Measurements from ENCODE around the gene TSPEAR.

TSPEAR gene

GRCh38 chr21:44523567-44524413, 187.6 kb downstream of the TSPEAR start:
- no peak for DNase-seq

- no peak for DNase-seq
Measured at GRCh38 chr21:44522753-44523204, 188.6 kb downstream of the TSPEAR start.

GRCh38 chr21:44521928-44522752, 189.2 kb downstream of the TSPEAR start:
- DNase-seq, result no peak

GRCh38 chr21:44521301-44521927, 190.0 kb downstream of the TSPEAR start:
- no peak for DNase-seq

- no peak for DNase-seq
Measured at GRCh38 chr21:44520326-44521300, 190.8 kb downstream of the TSPEAR start.

GRCh38 chr21:44519346-44520325, 191.7 kb downstream of the TSPEAR start:
- DNase-seq, result no peak

- no peak for DNase-seq
Measured at GRCh38 chr21:44518686-44519085, 192.7 kb downstream of the TSPEAR start.

- no peak for DNase-seq
Measured at GRCh38 chr21:44517175-44517899, 194.0 kb downstream of the TSPEAR start.

- DNase-seq, result no peak
Measured at GRCh38 chr21:44516828-44517174, 194.6 kb downstream of the TSPEAR start.

- no peak for DNase-seq
Measured at GRCh38 chr21:44516342-44516741, 195.0 kb downstream of the TSPEAR start.

GRCh38 chr21:44515359-44516165, 195.8 kb downstream of the TSPEAR start:
- DNase-seq, result no peak

GRCh38 chr21:44514746-44515358, 196.5 kb downstream of the TSPEAR start:
- DNase-seq, result no peak

- DNase-seq, result no peak
Measured at GRCh38 chr21:44514218-44514520, 197.2 kb downstream of the TSPEAR start.

GRCh38 chr21:44513389-44514217, 197.8 kb downstream of the TSPEAR start:
- DNase-seq, result no peak

GRCh38 chr21:44512496-44513388, 198.6 kb downstream of the TSPEAR start:
- DNase-seq, result no peak

GRCh38 chr21:44511938-44512275, 199.5 kb downstream of the TSPEAR start:
- no peak for DNase-seq

GRCh38 chr21:44511219-44511937, 200.0 kb downstream of the TSPEAR start:
- DNase-seq, result no peak

All from suppressor macrophage treated with lipopolysaccharide for 4 hours (primary cell).